ENCODE data around the gene BATF.

DNA sequence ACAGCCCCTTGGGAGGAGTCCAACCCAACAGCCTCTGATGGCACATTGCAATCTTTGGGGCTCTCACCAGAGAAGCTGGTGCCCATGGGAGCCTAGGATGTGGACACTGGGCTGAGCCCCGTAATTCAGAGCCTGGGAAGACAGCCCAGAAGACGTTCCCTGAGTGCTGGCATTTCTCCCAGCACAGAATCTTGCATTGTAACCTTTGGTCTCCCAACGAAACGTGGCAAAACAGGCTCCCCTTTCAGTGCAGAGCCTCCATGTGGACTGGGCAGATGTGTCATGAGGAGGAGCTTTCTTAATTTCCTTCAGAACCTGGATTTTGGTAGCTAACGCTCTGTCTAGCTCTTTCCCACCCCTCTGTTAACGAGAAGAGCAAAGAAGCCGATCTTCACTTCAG is 26.3 kb downstream of the BATF start:
- TF ChIP-seq, protein P1, sequence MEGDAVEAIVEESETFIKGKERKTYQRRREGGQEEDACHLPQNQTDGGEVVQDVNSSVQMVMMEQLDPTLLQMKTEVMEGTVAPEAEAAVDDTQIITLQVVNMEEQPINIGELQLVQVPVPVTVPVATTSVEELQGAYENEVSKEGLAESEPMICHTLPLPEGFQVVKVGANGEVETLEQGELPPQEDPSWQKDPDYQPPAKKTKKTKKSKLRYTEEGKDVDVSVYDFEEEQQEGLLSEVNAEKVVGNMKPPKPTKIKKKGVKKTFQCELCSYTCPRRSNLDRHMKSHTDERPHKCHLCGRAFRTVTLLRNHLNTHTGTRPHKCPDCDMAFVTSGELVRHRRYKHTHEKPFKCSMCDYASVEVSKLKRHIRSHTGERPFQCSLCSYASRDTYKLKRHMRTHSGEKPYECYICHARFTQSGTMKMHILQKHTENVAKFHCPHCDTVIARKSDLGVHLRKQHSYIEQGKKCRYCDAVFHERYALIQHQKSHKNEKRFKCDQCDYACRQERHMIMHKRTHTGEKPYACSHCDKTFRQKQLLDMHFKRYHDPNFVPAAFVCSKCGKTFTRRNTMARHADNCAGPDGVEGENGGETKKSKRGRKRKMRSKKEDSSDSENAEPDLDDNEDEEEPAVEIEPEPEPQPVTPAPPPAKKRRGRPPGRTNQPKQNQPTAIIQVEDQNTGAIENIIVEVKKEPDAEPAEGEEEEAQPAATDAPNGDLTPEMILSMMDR (IDR thresholded peaks at IDR 0.05) = no peak
- TF ChIP-seq ZFX (IDR thresholded peaks at IDR 0.05; ENCODE audit: borderline replicate concordance) = no peak

All from 22Rv1 (cell line).